GM18498 (cell line): Measurements from ENCODE around the gene KCNS1.
"Not testable (repeated sequence)": the region's sequence is repeated elsewhere in the genome, so short reads cannot be mapped to it uniquely, and the experiment has no call there.

Experiments used
- ATAC-seq: cut with Tn5 transposase; IDR thresholded peaks from one replicate; pipeline ENCODE4 v1.9.1; 2021; ENCODE audit warnings: mild to moderate bottlenecking, moderate library complexity; ENCODE audit not compliant: unreplicated experiment

Gene KCNS1

GRCh38 chr20:45100563-45101245 is at the start of gene KCNS1:
Gene KCNS1 (minus strand): TSS chr20:45101127. CDS start chr20:45099236, 1,891 bp downstream.
- ATAC-seq: no peak

GRCh38 chr20:45149062-45149461 is 48.1 kb upstream of the KCNS1 start:
- ATAC-seq: no peak

GRCh38 chr20:45140836-45141235 is 39.9 kb upstream of the KCNS1 start:
- no peak for ATAC-seq

- not testable (repeated sequence) for ATAC-seq
Measured at GRCh38 chr20:45139733-45140375, 38.9 kb upstream of the KCNS1 start.

- no peak for ATAC-seq
Measured at GRCh38 chr20:45138561-45139300, 37.8 kb upstream of the KCNS1 start.

GRCh38 chr20:45136911-45137310 is 36.0 kb upstream of the KCNS1 start:
- ATAC-seq: no peak

GRCh38 chr20:45128099-45128498 is 27.2 kb upstream of the KCNS1 start:
- no peak for ATAC-seq

GRCh38 chr20:45124365-45124764 is 23.4 kb upstream of the KCNS1 start, which contains the start of gene WFDC12:
Gene WFDC12 (minus strand): TSS chr20:45124465. CDS start chr20:45124447, 18 bp downstream.
- ATAC-seq: no peak

GRCh38 chr20:45121388-45121787 is 20.5 kb upstream of the KCNS1 start:
- ATAC-seq: no peak

- no peak for ATAC-seq
Measured at GRCh38 chr20:45119556-45120266, 18.8 kb upstream of the KCNS1 start.

GRCh38 chr20:45118028-45118427 is 17.1 kb upstream of the KCNS1 start:
- ATAC-seq: no peak

- ATAC-seq: no peak
Measured at GRCh38 chr20:45117581-45117980, 16.7 kb upstream of the KCNS1 start.

GRCh38 chr20:45115829-45116228 is 14.9 kb upstream of the KCNS1 start:
- no peak for ATAC-seq

GRCh38 chr20:45115386-45115774 is 14.5 kb upstream of the KCNS1 start:
- ATAC-seq: no peak

- no peak for ATAC-seq
Measured at GRCh38 chr20:45114465-45115385, 13.8 kb upstream of the KCNS1 start, which contains the start of gene WFDC5. Gene WFDC5 (minus strand): TSS chr20:45115174. CDS start chr20:45115083, 91 bp downstream.

GRCh38 chr20:45113865-45114264 is 12.9 kb upstream of the KCNS1 start:
- ATAC-seq: no peak

- no peak for ATAC-seq
Measured at GRCh38 chr20:45112754-45113153, 11.8 kb upstream of the KCNS1 start.

- ATAC-seq: no peak
Measured at GRCh38 chr20:45111799-45112471, 11.0 kb upstream of the KCNS1 start.

GRCh38 chr20:45111285-45111684 is 10.4 kb upstream of the KCNS1 start:
- ATAC-seq: no peak
